NCI-H460 (cell line): ENCODE results near the gene TTC7B. TPM values are rescaled to one million over a fixed set of nuclear protein-coding genes. Genes with fewer than 3 reads are reported as not detected.
A peak's percentile ranks its signal among the peaks of the same experiment; 100 is the strongest.

Experiments used
- DNase-seq: peaks from one replicate; pipeline ENCODE4 v3.0.0-alpha.2; 2016; ENCODE audit warnings: low read depth; ENCODE audit errors: extremely low read depth
- total RNA-seq: library from RNA; depleted of rRNA; stranded (reverse); fragments of >200 nt; shearing (Covaris generic); gene quantifications from 2 replicates; pipeline ENCODE4 v1.2.3, GENCODE V29; 2014

Gene TTC7B
- total RNA-seq, 1 experiment from 2014 or later = 40.9 TPM

DNA sequence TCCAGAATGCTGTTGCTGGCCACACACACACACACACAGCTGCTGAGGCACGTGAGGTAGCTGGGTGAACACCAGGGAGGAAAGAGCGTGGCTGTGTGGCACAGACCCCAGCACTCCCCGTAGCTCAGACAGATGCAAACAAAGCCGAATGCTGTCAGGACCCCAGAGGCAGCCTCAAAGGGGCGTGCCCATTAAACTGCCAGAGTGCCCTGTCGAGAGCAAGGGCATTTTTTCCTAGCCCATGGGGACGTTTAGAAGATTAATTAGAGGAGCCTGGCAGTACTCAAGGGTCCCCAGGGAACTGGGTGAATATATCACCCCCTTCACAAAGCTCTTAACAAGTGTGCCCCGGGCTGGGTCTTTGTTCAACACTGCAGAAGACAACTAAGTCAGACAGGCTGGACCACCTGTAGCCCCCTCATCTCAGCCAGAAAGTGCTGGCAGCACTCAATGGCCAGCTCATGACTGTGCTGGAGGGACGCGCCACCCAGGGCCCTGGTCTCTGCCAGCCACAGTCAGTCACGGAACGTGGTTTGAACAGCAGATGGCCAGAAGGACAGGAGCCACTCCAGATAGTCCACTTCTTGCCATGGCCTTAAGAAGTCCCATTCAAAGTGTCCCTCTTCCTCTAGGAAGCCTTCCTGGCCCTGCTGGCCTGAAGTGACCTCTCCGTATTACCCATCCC, 37.5 kb downstream of the TTC7B start:
- DNase-seq = no peak

DNA sequence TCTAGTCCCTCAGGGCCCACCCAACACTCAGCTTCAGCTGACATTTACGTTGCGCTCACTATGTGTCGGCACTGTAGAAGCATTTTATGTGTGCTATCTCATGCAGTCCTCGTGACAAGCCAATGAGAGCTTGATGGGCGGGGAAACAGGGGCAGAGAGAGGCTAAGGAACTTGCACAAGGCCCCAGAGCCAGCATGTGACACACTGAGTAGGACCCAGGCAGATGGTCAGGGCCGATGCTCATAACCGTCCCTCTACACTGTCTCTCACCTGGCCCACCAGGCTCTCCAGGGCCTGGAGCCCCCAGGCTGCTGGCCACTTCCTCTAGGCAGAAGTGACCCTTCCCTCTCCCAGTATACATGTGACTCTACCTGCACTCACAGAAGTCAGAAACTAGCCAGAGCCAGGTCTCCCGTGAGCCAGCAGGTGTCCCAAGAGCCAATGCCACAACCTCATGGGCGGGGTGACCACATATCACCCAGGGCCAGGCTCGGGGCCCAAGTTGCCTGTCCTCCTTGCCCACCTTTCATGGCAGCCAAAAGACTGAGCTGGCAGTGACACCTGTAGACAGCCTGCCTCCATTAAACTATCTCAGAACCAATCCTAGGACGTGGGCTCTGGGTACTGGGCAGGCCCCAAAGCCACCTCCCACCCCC, 38.3 kb downstream of the TTC7B start:
- DNase-seq = no peak

DNA sequence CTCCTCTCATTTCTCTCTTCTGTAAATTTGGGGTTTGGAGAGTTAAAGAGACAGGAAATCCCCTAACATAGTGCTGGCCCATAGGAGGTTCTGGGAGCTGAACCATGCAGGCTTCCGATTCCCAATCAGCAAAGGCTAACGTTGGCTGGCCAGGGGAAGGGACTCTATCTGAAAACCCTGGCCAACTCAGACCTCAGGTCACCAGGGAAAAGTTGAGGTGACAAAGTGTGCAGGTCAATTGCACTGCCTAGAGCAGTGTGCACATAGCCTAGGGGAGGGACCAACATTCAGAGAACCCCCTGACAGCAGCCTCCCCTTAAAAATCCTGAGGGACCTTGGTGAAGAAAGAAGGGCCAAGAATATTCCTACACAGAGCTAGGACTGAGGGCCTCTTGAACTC, 38.9 kb downstream of the TTC7B start:
- no peak for DNase-seq

DNA sequence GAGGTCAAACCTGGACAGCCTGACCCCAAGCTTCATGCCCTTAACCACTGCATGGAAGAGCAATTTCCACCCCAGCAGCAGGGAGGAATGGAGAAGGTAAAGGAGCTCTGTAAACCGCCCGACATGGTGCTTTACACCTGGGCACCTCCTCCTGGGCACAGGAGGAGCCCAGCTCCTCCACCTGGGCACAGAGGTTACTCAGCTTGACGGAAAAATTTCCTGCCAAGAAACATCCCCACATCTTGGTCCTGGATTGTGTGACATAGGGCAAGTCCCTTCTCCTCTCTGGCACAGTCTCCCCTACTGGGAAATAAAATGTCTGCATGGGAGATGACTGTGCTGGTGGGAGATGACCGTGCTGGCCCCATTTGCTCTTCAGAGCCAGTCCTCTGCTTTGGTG, 40.8 kb downstream of the TTC7B start:
- DNase-seq = no peak

DNA sequence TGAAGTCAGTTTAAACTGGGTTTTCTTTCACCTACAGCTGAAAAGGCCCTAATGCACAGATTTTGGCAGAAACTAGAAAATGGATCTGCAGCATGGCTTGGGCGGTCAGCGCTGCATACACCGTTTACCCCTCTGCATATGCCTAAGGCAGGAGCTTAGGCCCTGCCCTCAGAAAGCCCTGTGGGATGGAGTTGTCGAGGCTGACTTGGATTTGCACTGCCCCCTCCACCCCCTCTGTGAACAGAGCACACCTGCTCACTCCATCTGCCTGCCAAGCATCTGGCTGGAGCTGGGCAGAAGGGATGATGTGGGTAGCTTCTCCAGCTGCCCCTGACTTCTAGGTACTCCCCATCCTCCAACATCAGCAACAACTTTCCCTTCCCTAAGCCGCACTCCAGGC, 41.9 kb downstream of the TTC7B start:
- DNase-seq = no peak

DNA sequence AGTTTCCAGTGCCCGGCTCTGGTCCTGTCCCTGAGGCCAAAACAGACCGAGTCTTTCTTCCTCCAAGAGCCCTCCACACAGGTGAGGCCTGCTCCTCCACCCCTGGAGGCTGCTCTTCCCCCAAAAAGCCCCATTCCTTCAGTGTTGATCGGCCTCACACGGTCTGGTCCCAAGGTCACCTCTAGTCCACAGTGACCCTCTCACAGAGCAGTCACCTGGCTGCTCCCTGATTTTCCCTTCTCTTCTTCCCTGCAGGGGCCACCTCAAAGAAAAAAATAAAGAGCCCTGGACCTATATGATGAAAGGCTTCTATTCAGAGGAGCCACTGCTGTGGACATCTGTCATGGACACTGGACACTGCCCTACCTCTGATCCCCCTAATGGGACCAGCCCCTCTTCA, 42.5 kb downstream of the TTC7B start:
- no peak for DNase-seq

DNA sequence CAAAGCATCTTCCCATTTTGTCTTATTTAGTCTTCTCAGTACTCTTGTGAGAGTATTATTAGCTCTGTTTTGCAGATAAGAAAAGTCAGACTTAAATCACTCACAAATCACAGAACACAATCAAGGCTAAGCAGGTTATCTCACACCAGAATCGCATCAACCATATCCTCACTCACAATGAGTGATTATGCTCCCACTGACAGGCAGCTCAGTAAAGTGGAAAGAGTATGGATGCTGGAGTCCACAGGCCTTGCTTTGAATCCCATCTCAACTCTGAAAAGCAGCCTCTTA, 43.1 kb downstream of the TTC7B start:
- no peak for DNase-seq

DNA sequence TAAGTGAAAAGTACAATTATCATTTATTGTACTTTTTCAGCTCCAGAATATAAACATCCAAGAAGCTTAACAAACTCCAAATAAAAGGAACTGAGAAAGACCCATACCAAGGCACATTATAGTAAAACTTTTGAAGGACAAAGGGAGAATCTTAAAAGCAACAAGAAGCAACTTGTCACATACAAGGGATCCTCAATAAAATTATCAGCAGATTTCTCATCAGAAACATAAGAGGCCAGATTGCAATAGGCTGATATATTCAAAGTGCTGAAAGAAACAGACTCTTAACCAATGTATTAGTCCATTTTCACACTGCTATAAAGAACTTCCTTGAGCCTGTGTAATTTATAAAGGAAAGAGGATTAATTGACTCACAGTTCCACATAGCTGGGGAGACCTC, 48.3 kb downstream of the TTC7B start:
- DNase-seq = no peak

DNA sequence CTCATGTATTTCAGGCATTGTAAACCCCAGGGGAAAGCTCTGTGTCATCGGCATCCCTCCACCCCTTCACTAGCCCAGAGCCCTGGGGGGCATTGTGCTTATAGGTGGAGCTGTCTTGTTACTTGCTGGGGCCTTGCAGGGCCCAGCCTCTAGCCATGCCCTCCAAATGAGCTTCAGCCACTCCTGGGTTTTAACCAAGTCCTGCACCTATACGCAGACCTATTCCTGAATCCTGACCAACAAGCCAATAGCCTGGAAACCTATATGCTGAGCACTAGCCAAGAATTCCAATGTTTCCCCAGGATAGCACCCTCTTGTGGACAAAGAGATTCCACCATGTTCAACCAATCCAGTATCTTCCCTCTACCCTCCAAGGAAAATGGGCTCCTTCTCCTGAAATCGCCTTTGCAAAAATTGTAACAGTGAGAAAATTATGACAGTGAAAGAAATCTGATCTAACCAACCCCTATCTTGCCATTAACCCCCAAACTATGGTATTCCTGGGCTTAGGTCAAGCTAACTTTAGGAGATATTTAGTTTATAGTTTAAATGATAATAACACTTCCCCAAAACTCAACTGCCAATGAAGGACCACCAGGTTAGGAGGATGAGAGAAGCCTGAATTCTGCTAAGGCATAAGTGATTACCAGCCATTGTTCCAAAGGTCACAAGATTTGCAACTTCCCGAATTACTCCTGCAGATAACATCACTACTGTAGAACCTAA, 55.5 kb downstream of the TTC7B start:
- DNase-seq = peak; percentile 62

DNA sequence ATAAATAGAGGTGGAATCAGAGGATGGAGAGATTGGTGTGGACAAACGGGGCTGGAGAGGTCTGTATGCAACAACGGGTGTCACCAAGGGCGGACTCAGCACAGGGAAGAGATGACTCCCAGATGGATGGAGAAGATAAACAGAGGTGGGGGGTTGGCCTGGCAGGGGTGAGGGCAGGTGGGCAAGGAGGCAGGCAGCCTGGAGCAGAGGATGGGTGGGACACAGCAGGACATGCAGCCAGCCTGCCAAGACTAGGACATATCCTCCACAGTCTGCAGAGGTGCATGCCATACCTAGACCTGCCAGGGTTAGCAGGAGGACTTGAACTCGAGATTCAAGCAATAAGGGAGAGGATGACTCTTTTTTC, 56.2 kb downstream of the TTC7B start:
- DNase-seq = no peak

DNA sequence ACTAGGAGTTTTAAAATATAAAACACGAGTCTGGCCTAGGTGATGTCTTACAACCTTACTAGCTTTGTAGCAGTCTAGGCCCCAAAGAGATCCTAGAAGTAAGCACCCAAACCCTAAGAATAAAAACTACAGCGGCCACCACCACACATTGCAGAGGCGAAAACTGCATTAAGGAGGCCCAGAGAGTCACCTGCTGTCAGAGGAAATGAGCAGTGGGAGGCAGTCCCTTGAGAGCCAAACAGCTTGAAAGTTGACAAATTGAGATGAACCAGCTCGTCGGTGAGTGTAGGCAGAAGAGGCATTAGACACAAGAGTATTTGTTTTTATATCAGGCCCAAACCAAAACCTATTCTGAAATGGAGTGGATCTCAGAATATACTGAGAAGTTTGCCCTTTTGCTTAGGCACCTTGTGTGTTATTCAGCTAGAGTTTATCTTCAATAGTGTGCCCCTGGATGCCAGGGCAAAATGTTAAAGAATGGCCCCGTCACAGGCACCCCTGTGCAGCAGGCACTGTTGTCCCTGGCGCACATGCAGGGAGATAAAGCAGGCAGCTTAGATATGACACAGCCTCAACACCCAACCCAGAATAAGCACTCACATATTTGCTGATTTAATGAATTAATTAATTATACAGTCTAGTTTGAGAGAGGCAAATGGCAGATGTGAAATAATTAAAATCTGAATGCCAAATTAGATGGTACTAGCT, 56.7 kb downstream of the TTC7B start:
- DNase-seq = no peak

DNA sequence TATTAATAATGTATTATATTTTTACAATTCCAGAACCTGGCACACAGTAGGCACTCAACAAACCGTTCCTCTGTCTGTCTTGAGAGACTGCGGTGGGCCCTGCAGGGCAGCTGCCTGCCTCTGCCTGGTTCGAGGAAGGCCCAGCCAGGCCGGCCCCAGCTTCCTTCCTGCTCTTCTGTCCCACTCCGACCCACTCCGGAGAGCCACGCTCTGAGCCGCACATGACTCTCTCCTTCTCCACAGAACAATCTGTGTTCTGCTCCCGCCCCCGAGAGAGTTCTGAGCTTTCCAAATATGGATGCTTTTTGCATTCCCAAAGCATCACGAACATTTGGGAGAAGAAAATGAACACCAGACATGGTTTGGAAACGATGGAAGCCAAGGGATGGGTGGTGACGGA, 57.3 kb downstream of the TTC7B start:
- no peak for DNase-seq

DNA sequence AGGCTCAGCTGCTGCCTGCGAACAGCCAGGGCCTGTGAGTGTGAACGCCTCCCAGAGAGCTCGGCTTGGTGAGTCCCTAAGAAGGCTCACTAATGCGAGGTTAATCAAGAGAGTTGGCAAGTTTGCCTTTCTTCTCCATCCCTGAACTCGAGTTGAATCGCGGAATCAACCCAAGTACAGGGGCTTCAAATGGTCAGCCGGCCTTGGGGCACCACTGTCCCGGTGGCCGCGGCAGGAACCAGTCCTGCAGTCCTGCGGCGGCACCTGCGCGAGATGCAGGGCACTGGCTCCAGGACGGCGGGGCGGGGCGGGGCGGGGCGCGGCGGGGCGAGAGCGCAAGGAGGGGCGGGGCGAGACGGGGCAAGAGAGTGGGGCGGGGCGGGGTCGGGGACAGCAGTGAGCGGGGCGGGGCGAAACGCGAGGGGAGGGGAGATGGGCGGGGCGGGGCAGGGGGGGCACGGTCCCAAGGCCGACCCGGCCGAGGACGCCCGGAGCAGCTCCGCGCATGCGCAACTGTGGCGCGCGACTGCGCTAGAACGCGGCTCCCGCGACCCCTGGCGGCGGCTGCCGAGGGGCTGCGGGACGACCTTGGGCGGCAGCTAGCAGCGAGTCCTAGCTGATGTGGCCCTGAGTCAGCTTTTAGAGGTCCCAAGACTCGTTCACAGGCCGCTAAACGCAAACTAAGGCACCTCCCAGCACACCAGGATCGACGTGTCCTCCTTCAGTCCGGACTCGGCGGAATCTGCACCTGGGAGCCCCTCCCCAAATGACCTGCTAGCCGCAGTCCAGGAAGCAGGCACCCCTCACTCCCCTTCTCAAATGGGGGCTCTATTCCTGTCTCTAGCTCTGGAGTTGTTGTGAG, 58.0 kb downstream of the TTC7B start:
- peak; percentile 91 for DNase-seq

DNA sequence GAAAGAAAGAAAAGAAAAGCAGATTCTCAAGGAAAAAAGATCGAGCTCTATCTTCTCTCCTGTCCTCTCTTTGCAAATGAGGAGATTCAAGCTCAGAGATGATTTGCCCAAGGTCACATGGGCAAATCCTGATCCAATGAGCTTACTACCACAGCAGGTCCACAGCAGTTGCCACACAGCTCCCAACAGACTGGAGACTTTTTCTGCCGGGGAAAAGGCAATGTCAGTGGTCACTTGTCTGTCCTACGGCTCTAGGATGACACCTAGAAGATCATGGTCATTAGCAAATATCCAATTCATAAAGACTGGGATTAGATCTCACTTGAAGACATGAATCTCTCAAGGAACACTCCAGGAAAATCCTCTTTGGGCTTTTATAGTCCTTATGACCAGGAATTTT, 58.8 kb downstream of the TTC7B start:
- DNase-seq = no peak

DNA sequence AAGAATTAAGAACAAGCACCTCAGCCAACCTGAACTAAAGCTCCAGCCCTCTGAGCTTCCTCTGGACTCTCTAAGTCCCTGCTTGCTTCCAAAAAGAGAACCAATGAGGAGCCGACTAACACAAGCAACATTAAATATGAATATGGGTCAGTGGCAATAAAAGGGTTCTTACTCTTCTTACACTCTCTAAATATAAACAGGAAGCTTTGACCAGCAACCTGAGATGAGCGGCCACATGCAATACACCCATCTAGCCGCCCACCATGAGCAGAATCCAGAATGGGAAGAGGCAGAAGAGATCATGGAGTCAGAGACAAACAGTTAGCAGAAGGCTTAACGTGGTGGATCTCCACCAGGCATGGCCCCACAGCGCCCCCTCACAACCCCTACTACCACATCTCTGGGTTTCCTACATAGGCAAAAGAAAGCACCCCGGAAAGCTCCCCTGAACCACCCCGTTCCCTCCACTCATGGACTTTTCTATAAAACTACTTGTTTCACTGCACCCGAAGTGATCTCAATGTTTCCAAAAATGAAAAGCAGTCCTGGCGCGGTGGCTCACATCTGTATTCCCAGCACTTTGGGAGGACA, 59.4 kb downstream of the TTC7B start:
- DNase-seq = no peak

DNA sequence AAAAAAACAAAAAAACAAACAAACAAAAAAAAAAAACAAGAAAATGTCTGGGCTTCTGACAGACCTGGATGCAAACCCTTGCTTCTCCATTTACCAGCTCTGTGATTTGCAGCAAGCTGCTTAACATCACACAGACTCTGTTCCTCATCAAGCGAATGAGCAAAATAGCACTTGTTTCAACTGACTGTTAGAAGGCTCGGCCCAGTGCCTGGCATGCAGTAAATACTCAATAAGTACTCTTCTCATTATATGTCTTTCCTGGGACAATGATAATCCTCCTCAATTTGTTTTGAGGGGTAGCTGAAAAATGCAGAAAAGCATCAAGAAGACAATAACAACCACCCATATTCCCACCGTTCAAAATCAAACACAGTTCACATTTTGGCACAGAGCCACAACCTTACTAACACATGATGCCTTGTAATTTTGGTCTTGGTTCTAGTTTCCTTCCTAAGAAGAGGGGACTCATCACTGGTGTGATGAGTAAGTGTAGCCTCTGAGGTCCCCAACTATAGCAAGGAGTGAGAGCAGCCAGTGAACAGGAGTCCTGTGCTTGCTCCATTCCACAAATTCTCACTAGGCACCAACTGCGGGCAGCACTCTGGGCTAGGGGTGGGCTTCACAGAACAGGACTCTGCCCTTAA, 60.4 kb downstream of the TTC7B start:
- DNase-seq = no peak

DNA sequence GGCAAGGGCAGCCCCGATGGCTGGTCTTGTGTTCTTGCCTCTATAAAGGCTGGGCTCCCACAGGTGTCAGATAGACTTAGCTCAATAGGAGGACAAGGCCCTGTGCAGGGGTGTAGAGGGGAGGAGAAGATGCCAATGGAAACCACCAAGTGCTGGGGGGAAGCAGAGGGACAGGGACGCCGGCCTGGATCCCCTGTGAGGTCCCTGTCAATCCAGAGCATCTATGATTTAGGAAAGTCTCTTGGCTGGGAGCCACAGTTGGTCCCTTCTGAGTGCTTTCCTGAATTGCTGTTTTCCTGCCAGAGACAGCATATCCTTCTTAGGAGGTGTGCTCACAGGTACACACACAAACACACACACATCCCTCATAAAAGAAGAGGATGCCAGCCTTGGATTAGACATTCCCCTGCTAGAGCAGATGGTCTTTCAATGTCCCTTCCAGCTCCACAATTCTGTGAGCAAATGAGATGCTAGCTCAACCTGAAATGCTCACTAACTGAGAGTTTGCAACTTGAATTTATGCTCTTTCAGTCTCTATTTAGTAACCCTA, 62.7 kb downstream of the TTC7B start:
- DNase-seq = no peak

DNA sequence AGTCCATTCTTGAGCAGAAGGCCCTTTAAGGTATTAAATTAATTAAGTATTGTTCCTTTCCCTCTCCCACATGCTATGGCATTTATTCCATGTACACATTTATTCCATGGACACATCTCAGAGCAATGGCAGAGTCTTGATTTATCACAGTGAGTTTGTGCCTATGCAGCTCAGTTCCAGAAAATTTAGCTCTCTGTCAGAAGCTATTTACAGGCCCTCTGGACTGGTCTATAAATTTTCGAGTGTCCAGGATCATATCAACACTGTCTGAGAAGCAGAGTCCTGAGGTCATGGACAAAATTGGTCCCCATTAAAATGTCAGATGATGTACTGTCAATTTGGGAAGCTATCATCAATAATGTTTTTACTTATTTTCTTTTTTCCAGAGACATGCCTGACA, 65.5 kb downstream of the TTC7B start:
- no peak for DNase-seq

DNA sequence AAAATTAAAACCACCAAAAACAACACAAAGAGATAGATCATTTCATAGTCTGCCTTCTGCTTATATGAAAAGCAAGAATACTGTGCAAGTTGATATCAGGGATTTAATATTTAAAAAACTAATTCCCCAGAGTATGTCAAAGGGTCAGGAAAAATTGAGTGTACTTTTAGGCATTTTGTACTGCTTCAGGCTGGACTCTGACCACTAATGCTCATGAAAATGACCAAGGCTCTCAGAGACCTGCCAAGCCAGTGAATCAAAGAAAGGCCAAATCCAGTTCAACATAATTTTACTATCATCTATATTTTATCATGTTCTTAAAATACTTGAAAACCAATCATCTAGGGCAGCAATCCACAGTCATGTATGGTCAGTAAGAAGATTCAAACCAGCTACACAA, 66.0 kb downstream of the TTC7B start:
- no peak for DNase-seq

DNA sequence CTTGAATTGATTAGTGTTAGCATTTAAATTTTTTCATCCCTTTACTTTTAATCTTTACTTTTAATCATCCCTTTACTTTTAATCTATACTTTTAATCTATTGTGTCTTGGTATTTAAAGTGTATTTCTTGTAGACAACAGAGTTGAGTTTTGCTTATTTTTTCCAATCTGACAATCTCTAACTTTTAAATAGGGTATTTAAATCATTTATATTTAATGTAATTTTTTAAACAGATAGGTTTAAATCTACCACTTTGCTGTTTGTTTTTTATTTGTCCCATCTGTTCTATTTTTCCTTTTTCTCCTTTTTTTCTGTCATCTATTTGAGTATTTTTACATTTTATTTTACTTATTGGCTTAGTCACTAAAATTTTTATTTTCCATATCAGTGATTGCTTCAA, 68.3 kb downstream of the TTC7B start:
- DNase-seq = no peak
